HG02678 (cell line): Measurements from ENCODE around the gene SNX25.

ENCODE experiments used
- ATAC-seq: cut with Tn5 transposase; IDR thresholded peaks from one replicate; pipeline ENCODE4 v1.9.1; 2021; ENCODE audit warnings: mild to moderate bottlenecking, moderate library complexity; ENCODE audit not compliant: unreplicated experiment

SNX25 gene

DNA sequence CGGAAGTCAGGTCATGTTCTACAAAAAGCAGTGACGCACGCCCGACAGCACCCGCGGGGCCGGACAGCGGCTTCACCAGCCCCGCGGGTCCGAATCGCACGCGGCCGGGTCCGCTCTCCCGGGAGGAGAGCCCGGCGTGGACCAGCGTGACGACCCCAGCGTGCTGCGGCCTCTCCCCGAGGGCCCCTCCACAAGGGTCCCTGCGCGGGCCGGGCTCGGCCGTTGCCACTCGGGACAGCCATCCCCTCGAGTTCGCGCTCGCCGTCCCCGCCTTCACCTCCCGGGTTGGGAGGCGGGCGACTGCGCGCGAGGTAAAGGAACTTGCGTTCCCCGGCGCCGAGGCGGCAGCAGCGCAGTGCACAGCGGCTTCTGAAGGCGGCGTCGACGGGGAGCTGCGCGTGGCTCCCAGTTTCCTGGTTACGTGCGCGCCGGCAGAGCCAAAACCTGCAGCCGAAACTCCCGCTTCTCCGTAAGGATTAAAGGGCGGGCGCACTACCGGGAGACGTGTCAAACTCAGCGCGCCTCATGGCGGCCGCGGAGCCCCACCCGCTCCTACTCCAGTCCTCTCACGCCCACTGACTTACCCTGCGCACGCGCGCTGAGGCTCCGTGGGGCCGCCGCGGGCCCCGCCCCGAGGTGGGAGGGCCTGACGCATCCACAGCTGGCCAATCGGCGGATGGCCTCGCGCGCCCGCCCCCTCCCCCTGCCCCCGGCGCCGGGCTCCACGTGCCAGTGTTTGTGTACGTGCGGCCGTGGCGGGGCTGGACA is 186.7 kb downstream of the SNX25 start:
- ATAC-seq = peak; percentile 79

DNA sequence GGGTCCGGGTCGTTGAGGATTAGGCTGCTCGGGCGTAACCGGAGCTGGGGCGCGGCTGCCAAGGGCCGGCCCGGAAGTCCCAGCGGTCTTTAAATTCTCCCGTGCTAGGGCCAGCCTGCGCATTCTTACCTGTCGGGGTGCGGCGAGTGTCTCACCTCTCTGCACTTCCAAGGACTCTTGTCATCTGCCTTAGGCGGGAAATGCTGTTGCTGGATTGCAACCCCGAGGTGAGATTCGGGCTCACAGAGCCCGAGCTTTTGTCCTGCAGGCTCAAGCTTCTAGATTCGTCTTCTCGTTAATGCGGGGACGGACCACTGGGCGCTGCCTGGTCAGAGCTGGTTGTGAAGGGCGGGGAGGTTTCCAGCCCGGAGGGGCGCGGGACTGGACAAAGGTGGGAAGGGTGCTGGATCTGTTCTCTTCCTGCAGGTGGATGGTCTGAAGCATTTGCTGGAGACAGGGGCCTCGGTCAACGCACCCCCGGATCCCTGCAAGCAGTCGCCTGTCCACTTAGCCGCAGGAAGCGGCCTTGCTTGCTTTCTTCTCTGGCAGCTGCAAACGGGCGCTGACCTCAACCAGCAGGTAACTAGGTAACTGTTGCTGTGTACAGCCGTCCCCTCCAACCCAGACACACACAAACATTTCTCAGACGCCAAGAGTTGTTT is 187.5 kb downstream of the SNX25 start, which contains the start of gene ANKRD37:
ANKRD37 (plus strand) TSS at position 118 of the 662 bp plus-strand sequence; CDS start at position 201, 83 bp downstream.
- no peak for ATAC-seq

DNA sequence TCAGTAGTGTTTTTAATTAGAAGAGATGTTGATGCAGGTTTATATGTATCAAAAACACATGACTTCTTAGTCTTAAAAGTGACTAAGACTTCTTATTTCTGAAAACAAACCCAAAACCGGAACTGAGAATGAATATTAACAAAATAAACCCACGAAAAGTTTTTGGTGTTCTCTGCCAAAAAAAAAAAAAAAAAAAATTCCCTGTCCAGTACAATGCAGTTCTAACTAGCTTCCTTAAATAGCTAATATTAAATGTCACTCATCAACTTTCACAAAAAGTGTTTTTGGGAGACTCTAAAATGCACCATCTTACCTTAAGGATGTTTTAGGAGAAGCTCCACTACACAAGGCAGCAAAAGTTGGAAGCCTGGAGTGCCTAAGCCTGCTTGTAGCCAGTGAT is 189.2 kb downstream of the SNX25 start:
- no peak for ATAC-seq

DNA sequence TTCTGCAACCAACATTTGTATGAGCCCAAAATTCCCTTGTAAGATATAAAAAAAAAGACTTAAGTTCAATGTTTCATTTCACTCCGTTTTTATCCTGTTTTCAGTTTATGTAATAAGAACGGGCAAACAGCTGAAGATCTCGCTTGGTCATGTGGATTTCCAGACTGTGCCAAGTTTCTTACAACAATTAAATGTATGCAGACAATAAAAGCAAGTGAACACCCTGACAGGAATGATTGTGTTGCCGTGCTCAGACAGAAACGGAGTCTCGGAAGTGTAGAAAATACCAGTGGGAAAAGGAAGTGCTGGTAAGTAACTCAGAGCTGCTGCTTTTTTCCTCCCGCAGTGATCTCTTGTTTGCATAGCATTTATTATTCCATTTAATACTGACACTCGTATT is 190.1 kb downstream of the SNX25 start:
- no peak for ATAC-seq

DNA sequence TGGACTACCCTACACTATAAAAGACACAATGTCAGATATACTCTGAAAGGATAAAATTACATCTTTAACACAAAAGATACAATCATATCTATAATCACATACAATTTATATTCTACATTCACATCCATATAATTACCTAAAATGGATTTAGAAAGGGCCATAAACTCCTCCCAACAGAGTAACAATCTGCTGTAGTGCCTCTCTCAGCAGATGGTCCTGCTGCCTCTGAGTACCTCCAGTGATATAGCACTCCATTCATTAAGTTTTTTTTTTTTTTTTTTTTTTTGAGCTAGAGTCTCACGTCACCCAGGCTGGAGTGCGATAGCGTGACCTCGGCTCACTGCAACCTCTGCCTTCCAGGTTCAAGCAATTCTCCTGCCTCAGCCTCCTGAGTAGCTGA is 194.6 kb downstream of the SNX25 start:
- ATAC-seq = no peak

DNA sequence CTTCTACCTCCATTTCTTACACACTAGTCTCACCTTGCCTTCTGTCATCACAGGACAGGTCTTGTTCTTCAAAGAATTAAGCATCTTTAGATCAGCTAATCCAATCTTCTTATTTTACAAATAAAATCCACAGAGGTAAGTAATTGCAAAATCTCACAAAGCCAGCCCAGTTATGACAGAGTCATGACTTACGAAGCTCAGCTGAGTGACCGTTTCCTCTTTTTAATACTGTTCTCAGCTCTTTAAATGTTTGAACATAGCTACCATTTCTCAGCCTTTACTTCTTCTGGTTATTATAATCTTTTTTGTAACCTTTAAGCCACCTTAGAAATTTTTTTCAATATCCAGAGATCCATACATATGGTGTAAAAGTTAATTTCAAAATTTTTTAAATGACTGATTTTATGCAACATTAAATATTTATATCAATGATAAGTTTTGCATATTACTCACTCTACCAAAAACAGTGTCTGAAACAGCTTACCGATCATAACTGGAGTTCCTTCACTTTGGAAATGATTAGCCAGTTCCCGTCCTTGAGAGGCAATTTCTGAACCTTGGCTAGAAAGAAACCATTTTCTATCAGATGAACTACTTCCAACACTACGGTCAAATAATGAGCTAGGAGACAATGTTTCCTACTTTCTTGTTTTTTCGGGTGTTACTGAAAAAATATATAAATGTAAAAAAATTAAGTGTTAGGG is 196.1 kb downstream of the SNX25 start:
- ATAC-seq = no peak

DNA sequence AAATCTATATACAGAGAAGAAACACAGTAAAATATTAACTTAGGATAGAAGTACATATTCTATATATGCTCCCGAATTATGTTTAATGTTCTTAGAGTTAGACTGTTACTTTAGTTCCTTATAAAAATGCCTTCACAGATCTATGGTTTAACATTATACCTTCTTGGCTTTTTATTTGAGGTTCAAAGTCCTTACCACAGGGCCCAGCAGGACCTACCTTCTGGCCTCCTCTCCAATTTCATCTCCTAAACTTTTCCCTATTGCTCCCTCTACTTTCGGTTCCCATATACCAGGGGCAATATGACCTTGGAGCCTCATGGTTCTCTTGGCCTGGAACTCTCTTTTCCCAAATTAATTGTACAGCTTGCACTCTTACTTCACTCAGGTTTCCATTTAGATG is 199.0 kb downstream of the SNX25 start:
- no peak for ATAC-seq

DNA sequence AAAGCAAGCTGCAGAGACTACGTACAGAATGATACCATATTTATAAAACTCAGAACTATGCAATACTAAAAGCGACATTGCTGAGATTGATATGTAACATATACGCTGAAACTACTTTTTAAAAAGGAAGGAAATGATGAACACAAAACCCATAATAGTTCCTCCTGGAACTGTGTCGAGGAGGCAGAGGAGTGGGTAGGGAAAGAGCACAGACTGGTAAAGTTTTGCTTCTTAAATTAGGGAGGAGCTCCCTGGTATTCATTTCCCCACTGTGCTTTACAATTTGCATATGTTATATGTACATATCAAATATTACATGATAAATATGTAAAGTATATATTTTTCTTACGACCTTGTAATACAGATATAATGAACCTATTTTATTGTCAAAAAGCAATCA is 202.5 kb downstream of the SNX25 start:
- no peak for ATAC-seq

DNA sequence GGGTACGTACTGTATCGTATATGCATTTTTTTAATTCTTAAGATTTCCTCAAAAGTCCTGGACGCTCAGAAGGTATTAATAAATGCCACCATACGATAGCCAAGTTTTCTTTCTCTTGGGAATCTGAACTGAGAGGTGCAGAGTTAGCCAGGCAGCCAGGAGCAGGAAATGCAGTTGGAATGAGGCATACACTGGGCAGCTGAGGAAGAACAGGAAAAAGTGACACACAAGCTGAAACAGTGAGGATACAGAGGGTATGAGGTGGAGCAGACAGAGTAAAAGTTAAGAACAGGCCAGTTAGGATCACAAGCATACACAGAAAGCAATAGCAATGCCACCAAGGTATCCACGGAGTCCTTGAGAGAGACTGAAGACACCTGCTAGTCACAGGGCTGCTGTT is 203.0 kb downstream of the SNX25 start:
- no peak for ATAC-seq
